ENCODE results near the gene ARX.

The ARX gene

DNA sequence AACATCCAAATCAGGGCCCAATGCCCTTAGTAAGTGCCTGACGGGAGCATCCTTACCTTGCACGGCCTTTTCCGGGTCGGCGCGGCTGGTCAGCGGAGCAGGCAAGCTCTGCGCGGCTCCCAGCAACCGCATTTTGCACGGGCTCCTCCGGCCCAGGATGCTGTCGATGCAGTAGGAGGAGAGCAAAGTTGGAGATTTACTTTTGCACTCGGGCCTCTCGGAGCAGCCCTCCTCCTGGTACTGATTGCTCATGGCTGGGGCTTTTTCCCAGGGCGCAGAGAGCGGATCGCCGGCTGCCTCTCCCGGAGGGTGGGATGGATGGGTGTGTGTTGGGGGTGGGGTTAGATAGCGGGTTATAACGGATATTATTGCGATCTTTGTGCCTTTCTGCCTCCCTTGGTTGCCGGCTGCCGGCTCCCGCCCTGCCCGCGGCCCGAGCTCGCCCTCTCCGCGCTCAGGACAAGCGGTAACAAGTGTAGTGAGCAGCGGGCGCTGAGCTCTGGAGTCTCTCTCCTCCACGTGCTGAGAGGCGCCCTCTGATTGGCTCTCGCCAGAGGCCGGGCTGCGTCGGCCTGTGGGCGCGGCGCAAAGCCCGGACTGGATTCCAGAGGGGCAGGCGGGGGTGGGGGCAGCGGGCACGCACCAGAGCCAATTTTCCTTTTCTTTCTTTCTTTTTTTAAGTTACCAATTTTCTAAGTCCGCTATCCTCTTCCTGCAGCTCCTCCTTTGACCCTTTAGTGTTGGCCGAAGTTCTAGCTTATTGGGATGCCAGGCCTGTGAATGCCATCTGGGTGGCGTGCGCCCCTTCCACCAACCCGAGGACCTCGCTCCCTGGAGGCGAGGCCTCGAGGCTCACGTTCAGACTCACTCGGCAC, at the start of gene ARX:
ARX (minus strand) TSS at position 480 of the 875 bp plus-strand sequence; CDS start at position 252, 228 bp downstream.
- no peak for DNase-seq

DNA sequence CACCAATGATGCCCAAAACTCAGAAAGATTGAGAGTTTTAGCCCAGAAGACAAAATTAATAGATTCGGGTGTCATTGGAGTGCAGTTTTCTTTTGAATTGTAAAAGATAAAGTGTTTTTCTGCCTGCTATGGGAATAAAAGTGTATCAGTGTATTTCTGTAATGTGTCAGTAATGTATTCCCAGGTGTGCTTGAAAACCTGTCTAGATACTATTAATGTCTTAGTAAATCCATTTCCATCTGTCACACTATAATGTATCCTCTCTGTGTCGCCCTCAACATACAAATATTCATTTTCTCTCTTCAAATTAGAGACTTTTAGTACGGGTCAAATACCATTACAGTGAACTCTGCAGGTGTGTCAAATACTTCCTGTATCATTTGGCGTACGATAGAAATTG, 43.5 kb upstream of the ARX start:
- no peak for DNase-seq

- no peak for DNase-seq
Measured at GRCh38 chrX:25052798-25053534, 37.2 kb upstream of the ARX start.

DNA sequence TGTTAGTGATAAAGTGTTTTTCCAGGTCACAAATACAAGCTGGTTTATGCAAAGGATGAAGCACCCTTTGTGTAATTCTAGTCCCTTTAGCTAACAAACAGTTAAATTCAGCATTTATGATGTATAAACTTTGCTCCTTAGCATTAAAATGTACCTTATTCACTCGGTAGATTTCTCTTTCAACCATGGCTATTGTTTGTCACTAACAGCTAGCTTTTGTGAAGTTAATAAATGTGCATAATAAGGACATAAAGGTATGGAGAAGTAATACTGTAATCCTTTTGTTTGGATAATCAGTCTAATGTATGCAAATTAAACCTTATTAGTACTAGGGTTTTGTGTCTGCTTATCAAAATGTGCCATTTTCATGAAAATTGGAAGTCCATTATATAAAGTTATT, 34.2 kb upstream of the ARX start:
- DNase-seq, result no peak

GRCh38 chrX:25049357-25049756, 33.6 kb upstream of the ARX start:
- no peak for DNase-seq

DNA sequence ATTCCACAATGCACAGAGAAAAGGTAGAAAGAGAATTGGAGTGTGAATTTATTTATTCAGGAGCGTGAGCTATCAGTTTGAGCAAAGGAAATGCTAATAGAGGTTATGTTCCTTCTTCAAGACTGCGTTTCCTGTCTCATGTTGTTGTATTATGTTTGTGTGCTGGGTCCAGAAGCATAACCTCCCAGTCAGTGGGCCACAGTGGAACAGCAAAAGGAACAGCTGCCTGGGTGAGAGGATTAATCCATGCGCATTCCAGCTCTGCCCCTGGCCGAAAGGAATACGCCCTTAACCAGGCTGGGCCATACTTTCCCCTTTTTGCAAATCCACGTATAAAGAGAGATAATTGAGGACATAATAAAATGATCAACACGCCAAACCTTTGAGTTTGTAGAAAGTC, 32.4 kb upstream of the ARX start:
- no peak for DNase-seq

GRCh38 chrX:25043192-25043591, 27.4 kb upstream of the ARX start:
- no peak for DNase-seq

- DNase-seq, result no peak
Measured at GRCh38 chrX:25039036-25039435, 23.3 kb upstream of the ARX start.

GRCh38 chrX:25034889-25035288, 19.1 kb upstream of the ARX start:
- DNase-seq, result no peak

- no peak for DNase-seq
Measured at GRCh38 chrX:25029288-25029825, 13.6 kb upstream of the ARX start.

DNA sequence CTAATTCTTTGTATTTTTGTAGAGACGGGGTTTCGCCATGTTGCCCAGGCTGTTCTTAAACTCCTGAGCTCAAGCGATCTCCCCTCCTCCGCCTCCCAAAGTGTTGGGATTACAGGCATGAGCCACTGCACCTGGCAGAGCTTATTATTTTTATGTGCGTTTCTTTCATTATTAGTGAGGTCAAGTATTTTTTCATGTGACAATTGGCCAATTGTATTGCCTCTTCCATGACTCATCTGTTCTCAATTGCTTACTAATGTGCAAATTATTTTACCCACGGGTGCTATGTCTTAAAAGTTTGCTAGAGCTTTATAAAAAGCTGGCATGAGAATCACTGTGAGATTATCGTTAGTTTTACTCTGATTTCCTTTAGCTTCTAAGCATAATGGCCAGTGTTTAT, 13.0 kb upstream of the ARX start:
- no peak for DNase-seq

GRCh38 chrX:25026576-25026975, 10.8 kb upstream of the ARX start:
- no peak for DNase-seq

- no peak for DNase-seq
Measured at GRCh38 chrX:25025615-25026014, 9.8 kb upstream of the ARX start.

GRCh38 chrX:25023908-25024307, 8.1 kb upstream of the ARX start:
- DNase-seq, result no peak

- no peak for DNase-seq
Measured at GRCh38 chrX:25022499-25023325, 6.9 kb upstream of the ARX start.

- no peak for DNase-seq
Measured at GRCh38 chrX:25020905-25021449, 5.2 kb upstream of the ARX start.

GRCh38 chrX:25020391-25020904, 4.7 kb upstream of the ARX start:
- no peak for DNase-seq

DNA sequence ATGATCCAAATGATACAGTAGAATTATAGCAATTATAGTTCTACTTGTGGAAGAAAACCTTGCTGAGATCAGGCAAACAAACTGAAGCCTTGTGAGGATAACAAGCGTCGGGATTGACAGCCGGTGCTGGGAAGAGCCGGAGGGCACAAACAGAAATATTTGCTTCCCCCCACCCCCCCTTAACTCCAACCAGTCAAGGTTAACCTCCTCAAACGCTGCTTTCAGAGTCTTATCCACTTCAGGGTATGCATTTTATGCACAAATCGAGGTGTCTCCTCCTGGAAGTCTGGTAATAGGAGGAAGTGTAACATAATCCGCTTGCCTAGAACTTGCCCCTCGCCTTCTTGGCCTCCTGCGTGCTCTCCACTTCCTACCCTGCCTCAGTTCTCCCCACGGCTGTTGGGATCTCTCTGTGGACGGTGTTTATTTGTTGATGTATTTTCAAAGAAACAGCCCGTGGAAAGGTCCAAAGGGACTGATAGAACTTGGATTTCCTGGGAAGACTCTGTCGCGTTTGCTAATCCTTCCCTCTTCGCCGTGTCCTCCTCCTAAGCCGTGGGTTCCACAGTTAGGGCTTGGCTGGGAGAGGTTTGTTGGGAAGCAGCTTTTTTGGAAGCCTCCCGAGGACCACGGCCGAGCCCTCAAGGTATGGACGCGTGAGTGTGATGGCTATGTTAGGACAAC, 4.1 kb upstream of the ARX start:
- DNase-seq, result no peak

GRCh38 chrX:25018682-25019081, 2.9 kb upstream of the ARX start:
- DNase-seq, result no peak

- DNase-seq, result no peak
Measured at GRCh38 chrX:25017667-25018247, 2.0 kb upstream of the ARX start.

DNA sequence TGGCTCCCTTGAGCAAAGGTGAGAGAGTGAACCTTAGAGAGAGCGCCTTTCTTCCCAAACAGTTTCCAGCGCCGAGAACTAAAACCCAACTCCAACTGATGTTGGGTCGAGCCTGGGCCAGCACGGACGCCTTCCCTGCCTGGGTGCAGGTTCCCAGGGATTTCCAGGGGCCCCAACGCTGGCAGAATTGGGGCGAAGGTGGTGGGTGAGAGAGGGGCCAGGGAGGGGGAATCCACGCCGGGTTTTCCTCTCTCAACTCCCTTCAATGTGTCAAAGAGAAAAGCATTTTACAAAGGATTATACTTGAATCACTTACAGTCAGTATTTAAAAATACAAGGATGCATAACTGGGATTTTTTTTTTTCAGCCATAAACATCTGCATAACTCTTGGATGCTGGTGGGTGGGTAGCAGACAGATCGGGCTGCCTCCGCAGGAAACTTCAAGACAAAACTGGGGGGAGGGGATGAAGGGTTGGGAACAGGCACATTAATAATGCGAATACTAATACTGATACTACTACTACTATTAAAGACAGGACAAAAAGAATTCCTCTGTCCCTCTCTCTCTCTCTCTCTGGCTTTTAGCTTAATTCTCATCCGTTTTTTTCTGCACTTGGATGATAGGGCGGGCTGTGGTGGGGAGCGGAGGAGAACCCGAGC, 1.3 kb upstream of the ARX start:
- DNase-seq, result no peak
